ENCODE results near the gene CALD1.

The CALD1 gene

GRCh38 chr7:134991469-134992339 is 212.3 kb downstream of the CALD1 start:
- Histone ChIP-seq H3K27ac (ENCODE audit: low read depth, low read length) (no peak overlapping the region), H2AFZ (ENCODE audit: low read depth, low read length, severe bottlenecking) (no peak overlapping the region), H3K9ac (ENCODE audit: low read length) (no peak overlapping the region), H4K20me1 (ENCODE audit: low read depth, low read length) (peaks cover 4% of the 10 kb centered on the region; the same call in 1 of the 2 replicates), H3K9me3 (ENCODE audit: insufficient read depth, low read length) (no peaks in the 10 kb centered on the region), H3K27me3 (ENCODE audit: low read length) (no peaks in the 10 kb centered on the region), H3K4me2 (ENCODE audit: low read depth, low read length, poor library complexity, severe bottlenecking) (no peak overlapping the region), H3K79me2 (ENCODE audit: insufficient read depth, low read length) (peaks cover 30% of the 10 kb centered on the region), H3K4me3 (ENCODE audit: insufficient read depth, low read length, poor library complexity, severe bottlenecking) (no peak overlapping the region), H3K9me2 (replicated peaks; ENCODE audit: insufficient read depth, low read length) (no peaks in the 10 kb centered on the region), H3F3A (ENCODE audit: insufficient read depth) (no peaks in the 10 kb centered on the region), H3K36me3 (ENCODE audit: low read length) (peaks cover 11% of the 10 kb centered on the region; the same call in 1 of the 2 replicates)
- TF ChIP-seq, protein P1, sequence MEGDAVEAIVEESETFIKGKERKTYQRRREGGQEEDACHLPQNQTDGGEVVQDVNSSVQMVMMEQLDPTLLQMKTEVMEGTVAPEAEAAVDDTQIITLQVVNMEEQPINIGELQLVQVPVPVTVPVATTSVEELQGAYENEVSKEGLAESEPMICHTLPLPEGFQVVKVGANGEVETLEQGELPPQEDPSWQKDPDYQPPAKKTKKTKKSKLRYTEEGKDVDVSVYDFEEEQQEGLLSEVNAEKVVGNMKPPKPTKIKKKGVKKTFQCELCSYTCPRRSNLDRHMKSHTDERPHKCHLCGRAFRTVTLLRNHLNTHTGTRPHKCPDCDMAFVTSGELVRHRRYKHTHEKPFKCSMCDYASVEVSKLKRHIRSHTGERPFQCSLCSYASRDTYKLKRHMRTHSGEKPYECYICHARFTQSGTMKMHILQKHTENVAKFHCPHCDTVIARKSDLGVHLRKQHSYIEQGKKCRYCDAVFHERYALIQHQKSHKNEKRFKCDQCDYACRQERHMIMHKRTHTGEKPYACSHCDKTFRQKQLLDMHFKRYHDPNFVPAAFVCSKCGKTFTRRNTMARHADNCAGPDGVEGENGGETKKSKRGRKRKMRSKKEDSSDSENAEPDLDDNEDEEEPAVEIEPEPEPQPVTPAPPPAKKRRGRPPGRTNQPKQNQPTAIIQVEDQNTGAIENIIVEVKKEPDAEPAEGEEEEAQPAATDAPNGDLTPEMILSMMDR (IDR thresholded peaks at IDR 0.05; ENCODE audit: insufficient read depth, low read length, poor library complexity, severe bottlenecking): no peak

DNA sequence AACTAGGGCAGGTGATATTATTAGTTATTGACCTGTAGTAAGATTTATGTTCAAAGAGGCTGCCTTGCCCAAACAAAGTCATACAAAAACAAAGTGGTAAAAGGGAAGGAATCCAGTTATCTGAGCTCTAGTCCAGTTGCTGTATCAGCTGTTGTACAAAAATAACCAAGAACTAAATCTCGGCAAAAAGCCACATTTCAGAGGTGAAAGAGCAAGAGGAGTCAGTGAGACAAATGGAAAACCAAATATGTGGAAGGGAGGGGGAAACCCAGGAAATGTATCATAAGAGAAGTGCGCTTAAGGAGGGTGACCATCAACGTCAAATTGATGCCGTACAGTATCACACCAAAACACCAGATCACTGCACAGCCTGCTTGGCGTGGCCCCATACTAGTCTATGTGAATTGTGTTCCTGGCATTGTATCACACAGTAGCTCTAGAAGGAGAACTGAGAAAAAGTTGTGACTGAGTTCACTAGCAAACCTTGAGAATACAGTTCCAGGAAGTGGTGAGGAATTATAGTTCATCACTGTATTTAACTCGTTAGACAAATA is 213.3 kb downstream of the CALD1 start:
- Histone ChIP-seq H3K36me3 (ENCODE audit: low read length) (peaks cover 11% of the 10 kb centered on the region; the same call in 1 of the 2 replicates), H3K4me3 (ENCODE audit: insufficient read depth, low read length, poor library complexity, severe bottlenecking) (no peak overlapping the region), H2AFZ (ENCODE audit: low read depth, low read length, severe bottlenecking) (no peak overlapping the region), H3K9ac (ENCODE audit: low read length) (no peak overlapping the region), H3K4me2 (ENCODE audit: low read depth, low read length, poor library complexity, severe bottlenecking) (no peak overlapping the region), H3F3A (ENCODE audit: insufficient read depth) (no peaks in the 10 kb centered on the region), H3K27ac (ENCODE audit: low read depth, low read length) (no peak overlapping the region), H3K9me3 (ENCODE audit: insufficient read depth, low read length) (no peaks in the 10 kb centered on the region), H4K20me1 (ENCODE audit: low read depth, low read length) (no peaks in the 10 kb centered on the region), H3K79me2 (ENCODE audit: insufficient read depth, low read length) (peaks cover 20% of the 10 kb centered on the region), H3K27me3 (ENCODE audit: low read length) (no peaks in the 10 kb centered on the region), H3K9me2 (replicated peaks; ENCODE audit: insufficient read depth, low read length) (no peaks in the 10 kb centered on the region)
- TF ChIP-seq EZH2phosphoT487 (conservative IDR thresholded peaks at IDR 0.05; ENCODE audit: low read length): no peak
- TF ChIP-seq, protein P1 (IDR thresholded peaks at IDR 0.05; ENCODE audit: insufficient read depth, low read length, poor library complexity, severe bottlenecking): no peak

- H3K27me3 ChIP-seq (ENCODE audit: low read length): no peaks in the 10 kb centered on the region
- H3K36me3 ChIP-seq (ENCODE audit: low read length): peaks cover 9% of the 10 kb centered on the region; the same call in 1 of the 2 replicates
- no peak overlapping the region for H3K4me2 ChIP-seq (ENCODE audit: low read depth, low read length, poor library complexity, severe bottlenecking)
Measured at GRCh38 chr7:134993877-134994456, 214.5 kb downstream of the CALD1 start.

More at GRCh38 chr7:134993877-134994456, 214.5 kb downstream of the CALD1 start:
- no peaks in the 10 kb centered on the region for H3K9me3 ChIP-seq (ENCODE audit: insufficient read depth, low read length)
- peaks cover 7% of the 10 kb centered on the region for H3K79me2 ChIP-seq (ENCODE audit: insufficient read depth, low read length)
- no peak overlapping the region for H2AFZ ChIP-seq (ENCODE audit: low read depth, low read length, severe bottlenecking)
- TF ChIP-seq EZH2phosphoT487 (conservative IDR thresholded peaks at IDR 0.05; ENCODE audit: low read length): no peak
- TF ChIP-seq, protein P1 (IDR thresholded peaks at IDR 0.05; ENCODE audit: insufficient read depth, low read length, poor library complexity, severe bottlenecking): no peak
- no peaks in the 10 kb centered on the region for H4K20me1 ChIP-seq (ENCODE audit: low read depth, low read length)
- no peak overlapping the region for H3K27ac ChIP-seq (ENCODE audit: low read depth, low read length)
- no peak overlapping the region for H3K9ac ChIP-seq (ENCODE audit: low read length)
- no peaks in the 10 kb centered on the region for H3F3A ChIP-seq (ENCODE audit: insufficient read depth)
- H3K9me2 ChIP-seq (replicated peaks; ENCODE audit: insufficient read depth, low read length): no peaks in the 10 kb centered on the region
- no peak overlapping the region for H3K4me3 ChIP-seq (ENCODE audit: insufficient read depth, low read length, poor library complexity, severe bottlenecking)

Data from SU-DHL-6 (cell line).